GM19397 (cell line): ENCODE measurements around the gene HMGCS2.
"Not testable (repeated sequence)": the region's sequence is repeated elsewhere in the genome, so short reads cannot be mapped to it uniquely, and the experiment has no call there.

Experiments
- ATAC-seq: cut with Tn5 transposase; IDR thresholded peaks from one replicate; pipeline ENCODE4 v1.9.1; 2021; ENCODE audit warnings: mild to moderate bottlenecking, moderate library complexity; ENCODE audit not compliant: unreplicated experiment

The HMGCS2 gene

DNA sequence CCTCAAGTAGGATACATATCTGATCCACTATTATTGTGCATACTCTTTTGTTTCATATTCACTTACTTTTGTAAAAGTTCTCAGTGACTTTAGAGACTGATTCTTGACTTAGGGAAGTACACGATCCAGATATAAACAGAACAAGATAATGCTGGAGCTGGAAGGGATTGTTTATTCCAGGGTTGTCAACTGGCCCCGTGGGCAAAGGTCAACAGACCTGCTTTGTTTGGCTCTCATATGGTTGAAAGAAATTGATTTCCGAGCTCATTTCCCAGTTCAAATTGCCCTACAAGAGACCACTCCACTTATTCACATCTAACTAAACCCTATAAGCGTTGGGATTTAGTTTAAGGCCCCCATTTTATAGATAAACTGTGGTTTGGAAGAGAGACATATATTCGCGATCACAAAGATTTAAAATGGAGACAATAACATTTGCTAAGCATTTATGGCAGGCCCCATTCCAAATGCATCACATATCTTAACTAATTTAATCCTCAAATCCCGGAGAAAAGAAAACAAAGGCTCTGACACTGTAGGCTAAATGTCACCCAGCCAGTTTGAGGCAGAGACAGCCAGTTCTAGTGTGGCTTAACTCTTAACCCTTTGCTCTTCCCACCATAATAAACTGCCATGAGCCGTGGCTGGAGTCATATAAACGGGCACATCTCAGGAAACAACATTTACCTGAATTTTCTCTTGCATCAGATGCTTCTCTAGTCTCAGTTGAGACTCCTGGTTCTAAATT is 21.9 kb upstream of the HMGCS2 start:
- no peak for ATAC-seq

DNA sequence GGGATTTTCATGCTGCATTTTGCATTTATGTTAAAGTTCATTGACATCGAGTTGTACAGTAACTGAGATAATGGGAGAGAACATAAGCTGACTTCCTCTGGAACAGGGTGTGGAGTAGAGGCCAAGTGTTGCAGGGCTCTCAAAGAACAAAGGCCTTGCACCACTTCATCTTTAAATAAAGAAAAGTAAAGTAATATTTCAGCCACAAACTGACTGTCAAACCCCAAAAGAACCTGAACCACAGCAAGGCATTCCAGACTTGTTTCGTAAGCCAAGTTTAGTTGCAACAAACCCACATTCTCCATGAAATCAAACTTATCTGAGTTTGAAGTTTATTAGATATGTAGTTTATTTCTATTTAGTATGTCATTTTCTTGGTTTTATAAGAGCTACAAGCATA is 19.1 kb upstream of the HMGCS2 start:
- no peak for ATAC-seq

DNA sequence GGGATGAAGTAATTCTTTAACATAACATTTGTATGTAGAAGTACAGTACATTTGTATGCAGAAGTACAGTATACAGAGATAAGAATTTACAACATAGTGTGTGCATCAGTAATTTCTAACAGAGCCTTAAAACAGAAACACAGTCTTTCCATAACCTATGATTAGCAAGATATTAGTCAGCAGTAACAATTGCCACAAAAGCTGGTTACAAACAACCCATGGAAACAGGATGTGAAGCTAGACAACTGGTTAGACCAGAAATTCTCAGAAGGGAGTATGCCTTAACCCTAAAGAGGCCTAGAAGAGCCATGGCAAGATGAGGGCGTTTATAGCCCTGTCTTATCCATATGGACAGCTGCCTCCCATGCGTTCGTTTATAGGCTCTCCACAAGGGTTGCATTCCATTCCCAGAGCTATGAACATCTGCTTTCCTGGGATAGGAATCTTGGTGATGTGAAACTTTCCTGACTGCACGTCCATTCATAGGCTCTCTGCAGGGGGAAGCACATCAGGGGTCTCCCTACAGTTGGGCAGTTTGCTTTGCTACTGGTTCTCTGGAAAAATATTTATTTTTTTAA is 17.9 kb upstream of the HMGCS2 start:
- not testable (repeated sequence) for ATAC-seq

DNA sequence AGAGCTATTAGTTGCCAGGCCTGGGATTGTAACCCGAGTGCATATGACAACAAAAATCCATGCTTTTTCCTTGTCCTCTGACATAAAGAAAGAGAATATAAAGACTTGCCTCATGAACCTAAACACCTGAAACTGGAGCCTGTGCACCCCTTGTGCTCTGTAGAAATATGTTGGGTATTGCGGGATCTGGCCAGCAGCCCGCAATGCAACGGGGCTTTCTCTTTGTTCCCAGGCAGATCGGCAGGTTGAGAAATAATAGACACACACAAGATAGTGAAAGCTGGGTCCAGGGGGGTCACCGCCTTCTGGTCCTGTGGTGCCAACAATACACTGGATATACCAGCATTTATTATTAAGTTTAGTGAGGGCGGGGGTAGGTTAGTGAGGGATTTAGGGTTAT is 17.3 kb upstream of the HMGCS2 start:
- not testable (repeated sequence) for ATAC-seq

DNA sequence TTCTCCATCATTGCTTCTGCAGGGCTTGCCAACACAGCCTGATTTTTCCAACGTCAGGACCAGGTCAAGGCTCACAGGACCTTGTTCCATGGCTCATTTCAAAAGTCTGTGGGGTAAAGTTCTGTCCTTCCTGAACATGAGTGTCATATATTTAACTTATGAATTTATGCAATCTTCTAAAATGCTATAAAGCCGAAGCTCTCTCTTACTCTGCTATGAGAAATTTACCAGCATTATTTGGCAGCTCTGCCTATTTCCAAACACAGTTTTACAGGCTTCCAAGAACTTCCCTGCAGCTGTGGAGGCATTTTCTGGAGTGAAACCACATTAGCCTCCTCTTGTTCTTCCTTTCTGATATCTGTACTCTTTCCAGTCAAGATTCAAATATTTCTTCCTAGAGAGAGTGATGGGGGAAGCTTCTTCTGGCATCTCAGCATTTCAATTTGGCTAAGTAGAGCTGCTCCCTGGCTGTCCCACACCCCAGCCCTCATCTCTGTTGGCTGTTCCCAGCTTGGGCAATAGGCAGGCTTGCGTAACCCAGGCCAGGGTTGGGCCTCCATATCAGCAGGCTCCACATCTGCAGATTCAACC is 15.6 kb upstream of the HMGCS2 start:
- no peak for ATAC-seq

DNA sequence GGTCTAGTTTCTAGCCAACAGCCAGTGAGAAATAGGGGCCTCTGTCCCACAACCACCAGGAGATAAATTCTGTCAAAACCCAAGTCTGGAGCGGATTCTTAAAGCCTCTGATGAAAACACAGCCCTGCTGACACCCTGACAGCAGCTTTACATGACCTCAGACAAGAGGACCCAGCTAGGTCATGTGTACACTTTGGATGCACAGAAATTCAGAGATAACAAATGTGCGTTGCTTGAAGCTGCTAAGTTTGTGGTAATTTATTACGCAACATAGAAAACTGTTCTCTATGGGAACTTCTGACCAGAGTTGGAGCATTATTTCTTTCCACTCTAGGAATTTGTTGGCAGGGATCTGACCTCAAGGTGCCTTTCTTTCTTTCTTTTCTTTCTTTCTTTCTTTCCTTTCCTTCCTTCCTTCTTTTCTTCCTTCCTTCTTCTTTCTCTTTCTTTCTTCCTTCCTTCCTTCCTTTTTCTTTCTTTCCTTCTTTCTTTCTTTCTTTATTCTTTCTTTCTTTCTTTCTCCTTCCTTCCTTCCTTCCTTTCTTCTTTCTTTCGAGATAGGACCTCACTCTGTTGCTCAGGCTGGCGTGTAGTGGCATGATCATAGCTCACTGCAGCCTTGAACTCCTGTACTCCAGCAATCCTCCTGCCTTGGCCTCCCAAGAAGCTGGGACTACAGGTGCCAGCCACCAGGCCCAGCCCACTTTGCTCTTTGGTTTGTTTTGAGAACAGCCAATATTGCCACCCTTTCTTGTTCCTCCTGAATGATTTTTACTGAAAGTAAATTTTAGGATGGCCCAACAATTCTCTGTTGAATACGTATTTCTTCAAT is 14.9 kb upstream of the HMGCS2 start:
- no peak for ATAC-seq

DNA sequence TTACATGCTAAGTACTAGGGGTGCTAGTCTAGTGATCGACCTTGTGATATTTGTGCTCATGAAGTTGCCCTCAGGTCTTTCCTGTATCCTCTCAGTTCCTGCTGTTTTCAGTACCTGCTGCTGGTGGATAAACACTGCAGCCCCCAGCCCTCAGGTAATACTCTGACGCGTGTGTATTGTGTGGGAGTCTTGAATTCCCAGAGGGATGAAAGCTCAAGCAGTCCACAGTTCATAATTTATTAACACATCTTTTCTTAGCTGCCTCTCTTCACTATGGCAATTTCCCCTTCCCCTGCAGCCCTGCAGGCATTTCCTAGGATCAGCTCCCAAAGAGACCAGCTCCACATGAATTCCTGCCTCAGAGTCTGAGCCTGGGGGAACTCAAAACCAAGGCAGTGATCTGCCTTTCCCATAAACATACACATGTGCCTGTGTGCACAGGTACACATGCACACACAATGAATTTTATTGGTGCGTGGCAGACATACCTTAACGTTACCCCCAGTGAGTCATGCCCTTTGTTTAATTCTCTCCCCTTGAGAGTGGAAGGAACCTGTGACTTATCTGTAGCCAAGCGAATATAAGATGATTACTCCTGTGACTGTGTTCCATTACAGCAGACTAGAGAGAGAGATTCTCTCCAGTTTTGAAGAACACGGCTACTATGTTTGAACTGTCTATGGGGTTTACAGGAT is 14.1 kb upstream of the HMGCS2 start:
- no peak for ATAC-seq

DNA sequence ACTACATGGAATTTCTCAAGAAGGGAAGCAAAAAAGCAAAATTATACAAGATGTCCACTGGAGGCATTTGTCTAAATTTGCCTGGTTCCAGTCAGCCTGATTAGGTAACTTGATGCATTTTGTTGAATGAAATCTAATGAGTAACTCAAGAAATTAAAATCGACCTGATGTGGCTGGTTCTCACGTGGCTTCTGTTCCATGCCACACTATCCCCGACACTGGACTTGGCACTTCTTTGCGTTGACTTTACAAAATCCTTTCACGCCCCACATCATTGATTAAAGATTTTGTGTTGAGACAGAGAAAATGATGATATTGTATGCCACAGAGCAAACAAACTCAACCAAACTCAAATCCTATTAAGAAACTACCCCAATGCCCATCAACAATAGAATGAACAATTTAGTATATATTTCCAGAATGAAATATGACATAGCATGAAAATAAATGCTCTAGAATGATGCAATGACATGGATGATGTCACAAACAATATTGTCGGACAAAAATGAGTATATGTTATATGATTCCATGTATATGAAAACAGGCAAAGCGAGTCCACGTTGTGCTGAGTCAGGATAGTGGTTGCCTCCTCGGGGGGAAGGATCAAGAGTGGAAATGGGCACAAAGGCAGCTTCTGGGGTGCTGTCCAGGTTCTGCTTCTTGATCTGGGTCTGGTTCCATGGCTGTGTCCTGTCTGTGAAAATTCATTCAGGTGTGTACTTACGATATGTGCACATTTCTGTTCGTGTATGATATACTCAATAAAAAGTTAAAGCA is 12.9 kb upstream of the HMGCS2 start:
- no peak for ATAC-seq

DNA sequence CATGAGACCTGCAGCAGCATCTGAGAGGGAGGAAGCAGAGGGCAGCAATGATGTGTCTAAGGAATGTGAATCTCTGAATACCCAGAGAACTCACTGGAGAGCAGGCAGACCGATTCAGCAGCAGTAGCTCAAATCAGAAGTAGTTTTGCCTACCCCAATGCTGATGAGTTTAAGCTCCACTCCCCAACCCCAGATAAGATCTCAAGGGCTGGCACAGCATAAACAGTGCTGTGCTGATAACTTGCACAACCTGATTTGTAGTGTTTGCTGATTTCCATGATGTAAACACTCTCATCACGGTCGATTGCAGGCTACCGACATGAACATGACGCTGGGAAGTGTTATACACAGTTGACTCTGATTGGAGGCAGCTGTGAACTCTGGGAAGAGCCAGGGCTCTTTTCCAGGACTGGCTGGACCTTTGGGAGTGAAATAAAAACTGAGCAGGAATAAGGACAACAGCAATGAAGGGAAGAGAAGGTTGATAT is 11.2 kb upstream of the HMGCS2 start:
- ATAC-seq: no peak

DNA sequence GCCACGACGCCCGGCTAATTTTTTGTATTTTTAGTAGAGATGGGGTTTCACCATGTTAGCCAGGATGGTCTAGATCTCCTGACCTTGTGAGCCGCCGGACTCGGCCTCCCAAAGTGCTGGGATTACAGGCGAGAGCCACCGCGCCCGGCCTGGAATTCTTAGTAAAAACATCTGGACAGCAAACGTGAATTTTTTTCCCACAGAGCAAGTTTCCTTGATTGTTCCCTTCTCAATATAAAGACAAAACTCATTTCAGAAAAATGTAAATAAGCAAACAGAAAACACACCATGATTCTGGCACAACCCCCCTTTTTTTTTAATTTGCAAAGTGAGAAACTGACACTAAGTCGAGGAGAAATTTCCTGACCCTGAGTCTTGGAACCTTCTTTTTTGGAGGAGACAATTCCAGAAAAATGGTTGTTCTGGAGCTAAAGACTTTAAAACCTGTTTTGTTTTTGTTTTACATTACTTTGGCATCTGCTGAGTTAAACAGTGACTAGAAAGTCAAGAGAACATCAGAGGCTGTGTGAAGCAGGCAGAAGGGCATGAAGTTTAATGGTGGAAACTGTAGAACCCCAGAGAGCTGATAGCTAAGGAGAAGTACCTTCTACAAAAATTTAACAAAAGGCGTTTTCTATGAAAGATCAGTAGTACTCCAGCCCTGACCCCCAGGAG is 10.3 kb upstream of the HMGCS2 start:
- ATAC-seq: no peak

DNA sequence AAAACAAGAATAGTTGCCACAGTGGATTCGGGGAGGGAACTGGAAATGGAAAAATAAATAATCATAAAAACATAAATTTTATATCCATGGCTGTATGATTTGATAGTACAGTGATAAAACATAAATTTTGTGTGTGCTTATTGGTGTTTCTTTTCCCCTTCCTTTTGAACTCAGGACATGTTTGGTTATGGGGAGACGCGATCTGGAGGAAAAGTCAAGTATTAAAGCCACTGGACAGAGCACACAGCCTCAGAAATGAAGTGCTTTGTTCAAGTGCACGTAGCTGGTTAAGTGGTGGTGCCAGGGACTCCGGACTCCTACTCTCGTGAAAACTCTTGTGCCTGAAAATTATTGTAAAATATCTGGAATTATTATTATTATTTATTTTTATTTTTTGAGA is 9.7 kb upstream of the HMGCS2 start:
- no peak for ATAC-seq

DNA sequence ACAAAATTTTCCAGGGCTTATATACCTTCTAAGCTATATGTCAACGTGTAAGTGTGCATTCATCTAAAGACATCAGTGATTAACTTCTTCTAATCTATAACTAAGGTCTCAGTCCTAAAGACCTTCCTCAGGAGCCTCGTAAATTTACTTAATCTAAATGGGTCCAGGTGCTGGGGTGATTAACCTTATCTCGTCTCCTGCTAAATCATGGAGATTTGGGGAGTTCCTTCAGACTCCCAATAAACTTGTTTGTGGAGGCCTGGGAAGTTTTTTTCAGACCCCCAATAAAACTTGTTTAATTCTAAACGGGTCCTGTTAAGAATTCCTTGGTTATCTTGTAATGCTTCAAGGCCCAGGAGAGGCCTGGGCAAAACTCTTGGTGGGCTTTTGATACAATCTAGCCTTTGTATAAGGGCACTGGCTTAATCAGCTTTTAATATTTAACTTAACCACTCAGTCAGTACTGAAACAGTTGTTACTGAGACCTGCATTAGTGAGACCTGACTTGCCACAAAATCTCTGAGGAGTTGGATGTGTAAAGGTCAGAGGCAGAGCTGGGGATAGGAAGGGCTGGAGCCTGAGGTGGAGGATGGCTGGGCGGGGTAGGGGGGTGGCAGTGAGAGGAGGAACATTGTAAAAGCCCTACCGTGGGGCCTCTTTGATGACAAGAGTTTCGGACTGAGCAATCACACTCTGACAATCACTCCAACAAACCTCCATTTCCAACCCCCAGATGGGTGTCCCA is 6.2 kb upstream of the HMGCS2 start:
- ATAC-seq: no peak

DNA sequence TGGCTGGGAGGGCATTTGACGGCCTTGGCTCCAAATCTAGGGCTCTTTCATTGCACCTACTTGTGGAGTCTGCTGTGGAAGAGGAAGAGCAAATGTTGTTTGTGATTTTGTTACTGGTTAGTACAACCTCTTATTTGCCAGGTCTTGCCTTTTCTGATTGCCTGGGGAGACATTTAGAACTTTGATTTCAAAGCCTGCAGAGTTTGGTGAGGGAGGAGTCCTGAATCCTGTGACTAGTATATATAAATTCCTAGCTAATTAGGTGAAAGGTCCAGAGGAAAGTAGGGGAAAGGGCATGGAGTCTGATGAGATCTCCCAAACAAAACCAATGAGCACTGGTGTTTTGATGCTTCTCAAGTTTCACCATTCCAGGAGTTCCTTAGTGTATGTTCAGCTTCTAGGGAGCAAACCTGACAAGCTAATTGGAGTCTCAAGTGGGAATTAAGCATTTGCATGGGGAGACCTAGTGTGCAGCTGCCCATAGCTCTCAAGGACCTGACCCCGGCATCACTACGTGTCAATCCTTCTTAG is 5.1 kb upstream of the HMGCS2 start:
- no peak for ATAC-seq

DNA sequence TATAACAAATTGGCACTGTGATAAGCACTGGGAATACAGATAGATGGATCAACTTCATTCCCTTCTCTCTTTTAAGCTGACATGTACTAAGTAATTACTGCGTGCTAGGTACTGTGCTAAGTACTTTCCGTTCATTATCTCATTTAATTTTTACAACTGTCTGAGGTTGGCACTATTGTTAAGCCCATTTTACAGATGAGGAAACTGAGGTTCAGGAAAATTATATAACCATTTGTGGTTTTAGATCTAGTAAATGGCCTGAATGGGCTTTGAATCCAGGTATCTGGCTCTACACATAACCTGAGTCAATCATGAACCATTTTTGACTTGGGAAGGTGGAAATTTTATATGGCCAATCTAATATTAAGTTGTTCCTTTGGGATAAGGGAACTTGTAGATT is 3.6 kb upstream of the HMGCS2 start:
- no peak for ATAC-seq

DNA sequence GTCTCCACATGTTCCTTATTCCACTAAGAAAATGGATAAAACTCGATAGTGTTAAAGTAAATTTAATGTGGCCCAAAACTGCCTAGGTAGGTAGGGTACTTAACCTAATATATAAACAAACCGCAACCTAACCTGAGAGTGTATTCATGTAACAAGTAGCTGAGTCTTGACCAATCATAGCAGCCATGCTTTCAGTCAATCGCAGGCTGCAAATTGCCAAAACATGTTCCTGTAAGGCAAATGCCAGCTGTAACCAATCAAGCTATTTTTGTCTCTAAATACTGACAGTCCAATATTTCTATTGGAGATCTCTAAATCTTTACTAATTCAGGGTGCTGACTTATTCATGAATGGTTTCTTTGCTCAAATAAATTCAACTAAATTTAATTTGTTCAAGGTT is 3.1 kb upstream of the HMGCS2 start:
- ATAC-seq: no peak

DNA sequence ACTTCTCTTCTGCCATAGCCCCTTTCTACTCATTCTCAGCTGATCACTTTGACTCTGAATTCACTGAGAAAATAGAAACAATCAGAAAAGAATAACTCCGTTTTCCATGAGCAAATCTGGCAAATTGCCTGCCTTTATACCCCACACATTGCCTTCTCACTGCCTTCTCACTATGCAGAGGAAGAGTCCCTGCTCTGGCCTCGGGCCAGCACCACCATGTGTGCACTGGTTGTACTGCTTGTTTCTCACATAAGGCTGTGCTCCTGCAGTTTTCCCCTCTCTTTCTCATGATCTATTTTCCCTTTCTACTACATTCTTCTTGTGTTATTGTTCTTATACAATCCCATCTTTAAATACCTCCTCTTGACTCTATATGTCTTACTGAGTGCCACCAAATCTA is 2.3 kb upstream of the HMGCS2 start:
- no peak for ATAC-seq

DNA sequence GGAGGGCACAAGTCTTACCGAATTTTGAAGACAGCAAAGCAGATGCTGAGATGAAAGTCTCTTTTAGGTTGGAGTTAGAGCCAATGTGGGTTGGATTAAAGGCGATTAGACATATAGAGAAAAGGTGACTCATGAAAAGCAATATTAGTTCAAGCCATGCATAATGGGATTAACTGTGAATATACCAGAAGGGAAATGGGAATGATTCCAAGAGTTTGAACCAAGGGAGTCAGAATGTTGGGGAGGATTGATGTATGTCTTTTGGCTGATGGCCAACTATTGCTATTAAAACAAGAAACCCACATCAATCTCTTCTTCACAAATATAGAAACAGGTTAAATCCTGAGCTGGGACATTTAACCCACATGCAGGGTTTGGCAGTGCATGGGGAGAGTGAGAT is 1.2 kb downstream of the HMGCS2 start:
- ATAC-seq: no peak

DNA sequence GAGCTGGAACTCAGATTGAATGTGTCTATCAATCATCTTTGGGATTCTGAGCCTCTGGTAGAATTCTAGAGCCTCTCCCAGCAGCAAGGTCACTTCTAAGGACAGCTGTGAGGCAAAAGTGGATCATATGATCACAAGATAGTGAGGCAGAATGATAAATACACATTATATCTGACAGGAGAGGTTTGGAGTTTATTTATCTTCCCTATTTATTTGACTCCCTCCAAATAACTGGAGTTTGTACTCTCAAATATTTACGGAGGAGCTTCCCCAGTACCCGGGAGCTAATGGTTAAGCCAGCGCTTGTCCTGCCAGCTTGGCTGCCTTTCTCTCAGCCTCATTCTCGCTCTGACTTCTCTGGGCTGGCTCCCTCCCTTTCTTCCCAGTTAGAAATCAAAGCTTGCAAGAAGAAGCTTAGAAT is 2.3 kb downstream of the HMGCS2 start:
- ATAC-seq: no peak

DNA sequence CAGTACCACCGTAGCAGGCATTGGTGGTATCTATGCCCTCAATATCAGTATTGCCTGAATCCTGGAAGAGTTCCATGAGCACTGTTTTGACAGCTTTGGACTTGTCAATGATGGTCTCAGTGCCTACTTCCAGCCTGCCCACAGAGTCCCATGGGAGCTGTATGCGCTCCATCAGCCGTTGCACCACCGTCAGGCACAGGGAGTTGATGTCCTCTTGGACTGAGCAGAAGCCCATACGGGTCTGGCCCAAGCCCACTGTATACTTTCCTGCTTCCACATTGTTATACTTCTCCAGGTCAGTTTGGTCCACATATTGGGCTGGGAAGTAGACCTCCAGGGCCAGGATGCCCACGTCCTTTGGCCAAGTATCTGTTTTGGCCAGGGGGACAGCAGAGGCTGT is 4.5 kb downstream of the HMGCS2 start:
- ATAC-seq: no peak
